H1 (cell line): ENCODE results near the gene AMOTL2. TPM values are rescaled to one million over a fixed set of nuclear protein-coding genes. Genes with fewer than 3 reads are reported as not detected.

ENCODE experiments used
- BRCA1 ChIP-seq: IDR thresholded peaks from 2 replicates; pipeline ENCODE4 v1.6.1; 2012; ENCODE audit warnings: low read depth, low read length, improper control_type of control experiment
- KDM5A ChIP-seq: fragments of 200-600 bp; IDR thresholded peaks from 2 replicates; pipeline ENCODE4 v1.7.1; 2012; ENCODE audit warnings: mild to moderate bottlenecking, low read length, inconsistent platforms, mixed read lengths
- POLR2A ChIP-seq, 2 experiments: IDR thresholded peaks; 1 replicate in 1 of 2; 2 replicates in 1 of 2; pipeline ENCODE4 v1.6.1; 2011; ENCODE audit warnings: low read depth in 2 of 2, low read length in 2 of 2, mild to moderate bottlenecking in 2 of 2; ENCODE audit errors: control extremely low read depth in 1 of 2
- RAD21 ChIP-seq, 2 experiments: IDR thresholded peaks in 1 of 2; conservative IDR thresholded peaks in 1 of 2; 2 replicates each; pipeline ENCODE4 v1.6.1; 2011; ENCODE audit warnings: low read depth in 2 of 2, low read length in 2 of 2, improper control_type of control experiment in 1 of 2, inconsistent platforms in 1 of 2, mild to moderate bottlenecking in 1 of 2, moderate library complexity in 1 of 2
- SAP30 ChIP-seq: fragments of 300-600 bp; sonication (generic); IDR thresholded peaks from 2 replicates; pipeline ENCODE4 v1.7.1; 2012; ENCODE audit warnings: low read length, moderate library complexity, mild to moderate bottlenecking, inconsistent platforms; ENCODE audit not compliant: insufficient read depth, insufficient replicate concordance
- YY1 ChIP-seq: IDR thresholded peaks from 2 replicates; pipeline ENCODE4 v1.6.1; 2011; ENCODE audit warnings: low read depth, mild to moderate bottlenecking, low read length
- ZNF274 ChIP-seq: IDR thresholded peaks from 2 replicates; pipeline ENCODE4 v1.7.0; 2012; ENCODE audit warnings: low read length, borderline replicate concordance; ENCODE audit errors: extremely low read depth
- polyA plus RNA-seq, 7 experiments: library from polyadenylated mRNA; depleted of rRNA in 3 of 7; stranded (reverse) in 5 of 7; unstranded in 2 of 7; fragments of >200 nt in 5 of 7; fragments of 200-250 nt in 2 of 7; gene quantifications; 1 replicate in 5 of 7; 2 replicates in 1 of 7; 4 replicates in 1 of 7; pipeline versions ENCODE4 v1.2.1 to v1.2.3, GENCODE V29; 2011 to 2013; ENCODE audit warnings: missing spikeins in 2 of 7, mixed read lengths in 2 of 7
- total RNA-seq: library from RNA; stranded (reverse); fragmentation: NEBNext Ultra II Directional; extraction: Animal tissue kit (Norgen Biotek cat#: 25700); gene quantifications from 2 replicates; pipeline ENCODE4 v1.2.1, GENCODE V29; 2021
- TF ChIP-seq, protein P1 (sequence below): fragments of 300-600 bp; sonication (generic); IDR thresholded peaks from 2 replicates; pipeline ENCODE4 v1.7.1; 2012; ENCODE audit warnings: low read length, moderate library complexity, mild to moderate bottlenecking, inconsistent platforms; ENCODE audit not compliant: insufficient replicate concordance
- TF ChIP-seq, protein P2 (sequence below): IDR thresholded peaks from 2 replicates; pipeline ENCODE4 v1.6.1; 2012; ENCODE audit warnings: inconsistent platforms

AMOTL2 gene
- total and polyA plus RNA-seq, 2 of the 8 experiments (the other 6 are each of a cell fraction or from before 2014, with no cell fraction given): 19.0 to 63.7 TPM

DNA sequence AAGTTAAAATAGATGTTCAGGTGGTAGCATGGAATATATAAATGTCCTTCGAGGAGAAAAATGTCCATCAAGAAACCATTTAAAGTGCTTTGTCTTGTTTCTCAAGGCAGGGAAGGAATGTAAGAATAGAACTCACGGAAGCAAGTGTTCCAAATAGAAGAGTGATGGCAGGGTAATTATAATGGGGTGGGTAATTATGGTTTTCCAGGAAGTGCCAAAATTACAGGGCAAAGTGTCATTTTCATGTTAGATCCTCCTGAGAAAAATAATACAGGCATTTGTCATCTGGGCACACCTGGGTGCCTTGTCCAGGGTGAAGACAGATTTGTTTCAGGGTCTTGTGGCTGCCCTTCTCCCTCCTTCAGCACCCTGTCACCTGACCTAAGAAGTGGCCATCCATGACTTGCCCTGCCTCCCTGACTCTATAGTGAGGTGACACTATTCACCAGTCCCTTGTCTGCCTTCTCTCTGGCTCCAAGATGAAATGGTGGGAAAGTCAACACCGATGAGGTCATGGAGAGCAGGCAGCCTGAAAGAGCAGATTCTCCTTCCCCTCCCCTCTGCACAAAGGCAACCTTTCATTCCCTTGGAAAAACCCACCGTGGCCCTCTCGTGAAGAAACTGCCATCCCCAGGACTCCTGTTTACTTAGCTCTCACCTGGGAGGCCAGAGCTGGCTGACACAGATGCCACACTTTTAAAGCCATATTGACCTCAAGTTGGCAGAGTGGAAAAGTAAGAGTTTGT lies 45.1 kb upstream of the AMOTL2 start (continued):
- TF ChIP-seq, protein P1, sequence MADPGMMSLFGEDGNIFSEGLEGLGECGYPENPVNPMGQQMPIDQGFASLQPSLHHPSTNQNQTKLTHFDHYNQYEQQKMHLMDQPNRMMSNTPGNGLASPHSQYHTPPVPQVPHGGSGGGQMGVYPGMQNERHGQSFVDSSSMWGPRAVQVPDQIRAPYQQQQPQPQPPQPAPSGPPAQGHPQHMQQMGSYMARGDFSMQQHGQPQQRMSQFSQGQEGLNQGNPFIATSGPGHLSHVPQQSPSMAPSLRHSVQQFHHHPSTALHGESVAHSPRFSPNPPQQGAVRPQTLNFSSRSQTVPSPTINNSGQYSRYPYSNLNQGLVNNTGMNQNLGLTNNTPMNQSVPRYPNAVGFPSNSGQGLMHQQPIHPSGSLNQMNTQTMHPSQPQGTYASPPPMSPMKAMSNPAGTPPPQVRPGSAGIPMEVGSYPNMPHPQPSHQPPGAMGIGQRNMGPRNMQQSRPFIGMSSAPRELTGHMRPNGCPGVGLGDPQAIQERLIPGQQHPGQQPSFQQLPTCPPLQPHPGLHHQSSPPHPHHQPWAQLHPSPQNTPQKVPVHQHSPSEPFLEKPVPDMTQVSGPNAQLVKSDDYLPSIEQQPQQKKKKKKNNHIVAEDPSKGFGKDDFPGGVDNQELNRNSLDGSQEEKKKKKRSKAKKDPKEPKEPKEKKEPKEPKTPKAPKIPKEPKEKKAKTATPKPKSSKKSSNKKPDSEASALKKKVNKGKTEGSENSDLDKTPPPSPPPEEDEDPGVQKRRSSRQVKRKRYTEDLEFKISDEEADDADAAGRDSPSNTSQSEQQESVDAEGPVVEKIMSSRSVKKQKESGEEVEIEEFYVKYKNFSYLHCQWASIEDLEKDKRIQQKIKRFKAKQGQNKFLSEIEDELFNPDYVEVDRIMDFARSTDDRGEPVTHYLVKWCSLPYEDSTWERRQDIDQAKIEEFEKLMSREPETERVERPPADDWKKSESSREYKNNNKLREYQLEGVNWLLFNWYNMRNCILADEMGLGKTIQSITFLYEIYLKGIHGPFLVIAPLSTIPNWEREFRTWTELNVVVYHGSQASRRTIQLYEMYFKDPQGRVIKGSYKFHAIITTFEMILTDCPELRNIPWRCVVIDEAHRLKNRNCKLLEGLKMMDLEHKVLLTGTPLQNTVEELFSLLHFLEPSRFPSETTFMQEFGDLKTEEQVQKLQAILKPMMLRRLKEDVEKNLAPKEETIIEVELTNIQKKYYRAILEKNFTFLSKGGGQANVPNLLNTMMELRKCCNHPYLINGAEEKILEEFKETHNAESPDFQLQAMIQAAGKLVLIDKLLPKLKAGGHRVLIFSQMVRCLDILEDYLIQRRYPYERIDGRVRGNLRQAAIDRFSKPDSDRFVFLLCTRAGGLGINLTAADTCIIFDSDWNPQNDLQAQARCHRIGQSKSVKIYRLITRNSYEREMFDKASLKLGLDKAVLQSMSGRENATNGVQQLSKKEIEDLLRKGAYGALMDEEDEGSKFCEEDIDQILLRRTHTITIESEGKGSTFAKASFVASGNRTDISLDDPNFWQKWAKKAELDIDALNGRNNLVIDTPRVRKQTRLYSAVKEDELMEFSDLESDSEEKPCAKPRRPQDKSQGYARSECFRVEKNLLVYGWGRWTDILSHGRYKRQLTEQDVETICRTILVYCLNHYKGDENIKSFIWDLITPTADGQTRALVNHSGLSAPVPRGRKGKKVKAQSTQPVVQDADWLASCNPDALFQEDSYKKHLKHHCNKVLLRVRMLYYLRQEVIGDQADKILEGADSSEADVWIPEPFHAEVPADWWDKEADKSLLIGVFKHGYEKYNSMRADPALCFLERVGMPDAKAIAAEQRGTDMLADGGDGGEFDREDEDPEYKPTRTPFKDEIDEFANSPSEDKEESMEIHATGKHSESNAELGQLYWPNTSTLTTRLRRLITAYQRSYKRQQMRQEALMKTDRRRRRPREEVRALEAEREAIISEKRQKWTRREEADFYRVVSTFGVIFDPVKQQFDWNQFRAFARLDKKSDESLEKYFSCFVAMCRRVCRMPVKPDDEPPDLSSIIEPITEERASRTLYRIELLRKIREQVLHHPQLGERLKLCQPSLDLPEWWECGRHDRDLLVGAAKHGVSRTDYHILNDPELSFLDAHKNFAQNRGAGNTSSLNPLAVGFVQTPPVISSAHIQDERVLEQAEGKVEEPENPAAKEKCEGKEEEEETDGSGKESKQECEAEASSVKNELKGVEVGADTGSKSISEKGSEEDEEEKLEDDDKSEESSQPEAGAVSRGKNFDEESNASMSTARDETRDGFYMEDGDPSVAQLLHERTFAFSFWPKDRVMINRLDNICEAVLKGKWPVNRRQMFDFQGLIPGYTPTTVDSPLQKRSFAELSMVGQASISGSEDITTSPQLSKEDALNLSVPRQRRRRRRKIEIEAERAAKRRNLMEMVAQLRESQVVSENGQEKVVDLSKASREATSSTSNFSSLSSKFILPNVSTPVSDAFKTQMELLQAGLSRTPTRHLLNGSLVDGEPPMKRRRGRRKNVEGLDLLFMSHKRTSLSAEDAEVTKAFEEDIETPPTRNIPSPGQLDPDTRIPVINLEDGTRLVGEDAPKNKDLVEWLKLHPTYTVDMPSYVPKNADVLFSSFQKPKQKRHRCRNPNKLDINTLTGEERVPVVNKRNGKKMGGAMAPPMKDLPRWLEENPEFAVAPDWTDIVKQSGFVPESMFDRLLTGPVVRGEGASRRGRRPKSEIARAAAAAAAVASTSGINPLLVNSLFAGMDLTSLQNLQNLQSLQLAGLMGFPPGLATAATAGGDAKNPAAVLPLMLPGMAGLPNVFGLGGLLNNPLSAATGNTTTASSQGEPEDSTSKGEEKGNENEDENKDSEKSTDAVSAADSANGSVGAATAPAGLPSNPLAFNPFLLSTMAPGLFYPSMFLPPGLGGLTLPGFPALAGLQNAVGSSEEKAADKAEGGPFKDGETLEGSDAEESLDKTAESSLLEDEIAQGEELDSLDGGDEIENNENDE: no peak
- TF ChIP-seq YY1: no peak
- no peak for TF ChIP-seq ZNF274
- TF ChIP-seq RAD21 (IDR thresholded peaks at IDR 0.05 in 1 of 2, conservative IDR thresholded peaks at IDR 0.05 in 1 of 2; ENCODE audit: low read depth in 2 of 2, low read length in 2 of 2): no peak
- TF ChIP-seq BRCA1: no peak
- no peak for TF ChIP-seq SAP30
- TF ChIP-seq, protein P2, sequence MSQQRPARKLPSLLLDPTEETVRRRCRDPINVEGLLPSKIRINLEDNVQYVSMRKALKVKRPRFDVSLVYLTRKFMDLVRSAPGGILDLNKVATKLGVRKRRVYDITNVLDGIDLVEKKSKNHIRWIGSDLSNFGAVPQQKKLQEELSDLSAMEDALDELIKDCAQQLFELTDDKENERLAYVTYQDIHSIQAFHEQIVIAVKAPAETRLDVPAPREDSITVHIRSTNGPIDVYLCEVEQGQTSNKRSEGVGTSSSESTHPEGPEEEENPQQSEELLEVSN: no peak
- no peak for TF ChIP-seq POLR2A (IDR thresholded peaks at IDR 0.05; ENCODE audit: control extremely low read depth in 1 of 2, low read depth in 2 of 2, low read length in 2 of 2)
- TF ChIP-seq KDM5A: no peak
